Hematopoietic multipotent progenitor cell treated with erythropoietin and hydrocortisone succinate and interleukin-3 and kit ligand, for 17 days (in vitro differentiated cells): ENCODE data around the gene WAS.
A peak's percentile ranks its signal among the peaks of the same experiment; 100 is the strongest.
"Not testable (repeated sequence)": the region's sequence is repeated elsewhere in the genome, so short reads cannot be mapped to it uniquely, and the experiment has no call there.

Experiments
- DNase-seq: peaks from one replicate; pipeline ENCODE4 v3.0.0-alpha.2; 2015; ENCODE audit warnings: low spot score

WAS gene

DNA sequence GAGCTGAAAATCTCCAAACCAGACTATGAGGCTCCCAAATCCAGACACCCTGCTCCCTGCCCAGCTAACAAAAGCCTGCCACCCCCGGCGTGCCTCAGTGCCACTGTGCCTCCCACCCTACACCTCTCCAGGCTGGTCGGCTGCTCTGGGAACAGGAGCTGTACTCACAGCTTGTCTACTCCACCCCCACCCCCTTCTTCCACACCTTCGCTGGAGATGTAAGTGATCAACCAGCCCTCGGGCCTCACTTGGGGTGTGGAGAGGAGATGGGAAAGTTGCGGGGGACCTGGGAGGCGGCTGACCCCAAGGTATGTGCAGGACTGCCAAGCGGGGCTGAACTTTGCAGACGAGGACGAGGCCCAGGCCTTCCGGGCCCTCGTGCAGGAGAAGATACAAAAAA is 1.8 kb downstream of the WAS start:
- DNase-seq, result no peak

DNA sequence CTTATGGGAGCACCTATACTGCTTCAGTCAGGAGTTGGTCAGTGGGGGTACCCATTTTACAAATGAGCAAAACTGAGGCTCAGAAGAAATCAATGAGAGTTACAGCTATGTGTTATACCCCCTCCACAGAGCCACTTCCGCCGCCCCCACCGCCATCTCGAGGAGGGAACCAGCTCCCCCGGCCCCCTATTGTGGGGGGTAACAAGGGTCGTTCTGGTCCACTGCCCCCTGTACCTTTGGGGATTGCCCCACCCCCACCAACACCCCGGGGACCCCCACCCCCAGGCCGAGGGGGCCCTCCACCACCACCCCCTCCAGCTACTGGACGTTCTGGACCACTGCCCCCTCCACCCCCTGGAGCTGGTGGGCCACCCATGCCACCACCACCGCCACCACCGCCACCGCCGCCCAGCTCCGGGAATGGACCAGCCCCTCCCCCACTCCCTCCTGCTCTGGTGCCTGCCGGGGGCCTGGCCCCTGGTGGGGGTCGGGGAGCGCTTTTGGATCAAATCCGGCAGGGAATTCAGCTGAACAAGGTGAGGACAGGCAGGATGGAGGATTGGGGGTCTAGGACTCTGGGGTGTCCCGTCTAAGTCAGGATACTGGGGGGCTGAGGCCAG is 5.0 kb downstream of the WAS start:
- DNase-seq, result no peak

DNA sequence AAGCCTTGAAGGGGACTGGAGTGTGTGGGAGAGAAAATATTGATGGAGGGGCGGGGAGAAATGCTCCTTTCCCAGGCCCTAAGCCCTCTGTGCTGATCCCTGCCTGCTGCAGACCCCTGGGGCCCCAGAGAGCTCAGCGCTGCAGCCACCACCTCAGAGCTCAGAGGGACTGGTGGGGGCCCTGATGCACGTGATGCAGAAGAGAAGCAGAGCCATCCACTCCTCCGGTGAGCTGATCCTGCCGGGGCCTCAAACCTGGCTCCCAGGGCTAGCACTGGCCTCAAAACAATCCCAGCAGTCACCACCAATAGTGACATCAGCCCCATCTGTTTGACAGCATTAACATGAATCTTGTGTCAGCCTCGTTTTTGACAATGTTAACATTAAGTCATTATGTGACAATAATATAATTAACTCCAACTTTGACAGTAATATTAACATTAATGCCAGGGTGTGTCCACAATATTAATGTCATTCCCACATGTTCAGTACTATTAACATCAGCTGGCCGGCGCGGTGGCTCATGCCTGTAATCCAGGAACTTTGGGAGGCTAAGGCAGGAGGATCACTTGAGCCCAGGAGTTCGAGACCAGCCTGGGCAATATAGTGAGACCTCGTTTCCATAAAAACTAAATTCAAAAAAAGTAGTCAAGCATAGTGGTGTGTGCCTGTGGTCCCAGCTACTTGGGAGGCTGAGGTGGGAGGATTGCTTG is 5.8 kb downstream of the WAS start:
- no peak for DNase-seq

DNA sequence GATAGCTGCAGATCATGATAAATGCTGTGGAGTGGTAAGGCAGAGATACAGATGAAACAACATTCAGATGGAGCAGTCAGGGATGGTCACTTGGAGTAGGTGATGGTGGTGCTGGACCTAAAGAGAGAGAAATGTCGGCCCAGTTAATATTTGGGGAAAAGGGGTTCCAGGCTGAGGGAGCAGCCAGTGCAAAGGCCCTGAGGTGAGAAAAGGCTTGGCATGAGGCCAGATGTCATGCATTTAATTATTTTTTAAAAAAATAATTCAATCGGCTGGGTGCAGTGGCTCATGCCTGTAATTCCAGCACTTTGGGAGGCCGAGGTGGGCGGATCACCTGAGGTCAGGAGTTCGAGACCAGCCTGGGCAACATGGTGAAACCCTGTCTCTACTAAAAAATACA is 8.1 kb downstream of the WAS start:
- DNase-seq, result not testable (repeated sequence)

DNA sequence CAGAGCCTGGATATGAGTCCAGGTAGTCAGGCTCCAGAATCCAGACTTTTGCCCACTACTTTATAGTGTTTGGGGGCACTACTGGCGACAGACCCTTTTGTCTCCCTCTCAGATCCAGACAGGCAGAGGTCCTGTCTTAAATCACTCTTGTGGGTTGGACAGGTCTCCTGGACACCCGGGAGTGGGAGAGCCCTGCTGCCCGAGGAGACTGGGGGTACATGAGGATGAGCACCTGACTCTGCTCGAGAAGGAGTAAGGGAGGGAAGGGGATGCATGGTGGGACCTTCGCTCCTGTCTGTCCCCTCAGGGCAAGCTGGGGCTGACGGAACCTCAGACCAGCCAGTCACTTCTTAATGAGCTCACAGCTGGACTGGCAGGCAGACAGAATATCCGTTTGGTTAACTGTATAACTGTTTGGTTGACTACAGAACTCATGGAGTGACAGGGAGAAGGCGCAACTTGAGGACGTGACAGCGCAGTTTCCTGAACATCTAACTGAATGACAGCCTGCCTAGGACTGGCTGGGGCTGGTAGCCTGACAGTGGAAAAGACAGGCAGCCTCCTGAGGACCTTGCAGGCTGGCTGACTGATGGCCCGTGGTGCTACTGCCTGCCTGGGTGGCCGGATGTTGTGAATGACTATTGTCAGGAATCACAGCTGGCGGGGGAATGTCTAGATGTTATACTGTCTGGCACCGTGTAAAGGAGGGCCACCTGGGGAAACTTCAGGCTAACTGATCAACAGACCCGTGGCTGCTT is 11.4 kb downstream of the WAS start:
- DNase-seq, result no peak

DNA sequence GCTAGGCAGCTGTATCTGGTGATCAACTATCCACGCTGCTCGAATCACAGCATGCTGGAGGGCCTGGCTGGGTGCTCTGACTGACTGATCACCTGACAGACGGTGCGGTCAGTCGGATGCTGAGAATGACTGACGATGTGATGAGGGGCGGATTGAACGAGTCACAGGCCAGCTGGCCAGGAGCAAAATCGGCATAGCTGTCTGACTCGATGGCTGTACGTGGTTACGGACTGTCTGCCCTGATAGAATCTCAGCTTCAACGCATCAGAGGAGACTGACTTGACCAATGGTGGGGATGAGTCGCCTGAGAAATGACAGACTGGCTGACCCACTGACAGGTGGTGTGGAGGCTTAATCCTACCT is 11.9 kb downstream of the WAS start:
- no peak for DNase-seq

DNA sequence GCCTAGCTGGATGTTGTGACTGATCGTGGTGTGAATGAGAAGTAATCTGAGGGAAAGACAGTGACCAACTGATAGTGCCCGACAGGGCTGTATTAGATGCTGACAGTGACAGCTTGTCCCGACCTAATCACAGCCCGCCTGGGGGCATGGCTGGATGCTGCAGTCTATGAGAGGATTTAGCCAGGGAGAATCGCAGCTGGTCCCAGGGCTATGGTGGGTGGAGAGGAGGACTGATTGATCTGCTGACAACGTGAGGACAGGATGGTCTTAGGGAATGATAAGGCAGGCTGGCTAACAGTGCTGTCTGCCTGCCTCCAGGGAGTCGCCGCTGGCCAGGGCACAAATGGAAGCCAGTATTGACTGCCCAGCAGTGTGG is 12.3 kb downstream of the WAS start:
- no peak for DNase-seq

DNA sequence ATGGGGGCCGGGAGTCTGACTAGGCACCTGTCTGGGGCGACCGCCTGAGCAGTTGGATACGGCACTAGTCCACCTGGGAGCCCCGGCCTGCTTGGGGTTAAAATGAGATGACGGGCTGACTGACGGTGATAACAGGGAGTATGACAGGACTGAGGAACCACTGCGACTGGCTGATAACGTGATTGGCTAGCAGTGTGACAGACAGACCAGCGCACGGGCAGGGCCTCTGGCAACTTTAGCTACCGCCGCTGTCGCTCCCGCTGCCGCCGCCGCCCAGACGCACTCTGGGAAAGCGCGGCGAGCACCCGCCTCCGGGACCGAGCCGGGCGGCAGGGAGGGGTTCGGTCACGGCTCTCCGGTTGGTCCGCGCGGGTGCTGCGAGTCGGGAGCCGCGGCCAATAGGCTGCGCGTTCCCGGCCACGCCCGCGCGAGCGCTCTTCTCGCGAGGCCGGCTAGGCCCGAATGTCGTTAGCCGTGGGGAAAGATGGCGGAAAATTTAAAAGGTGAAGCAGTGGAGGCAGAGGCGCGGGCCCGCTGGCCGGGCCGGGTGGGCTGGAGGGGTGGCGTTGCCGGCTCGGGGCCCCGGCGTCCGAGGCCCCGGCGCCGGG is 12.8 kb downstream of the WAS start, which contains the start of gene SUV39H1:
TSS of gene SUV39H1 (plus strand) at position 434 of the 608 bp plus-strand sequence. CDS start at position 485, 51 bp downstream.
- peak; percentile 89 for DNase-seq

DNA sequence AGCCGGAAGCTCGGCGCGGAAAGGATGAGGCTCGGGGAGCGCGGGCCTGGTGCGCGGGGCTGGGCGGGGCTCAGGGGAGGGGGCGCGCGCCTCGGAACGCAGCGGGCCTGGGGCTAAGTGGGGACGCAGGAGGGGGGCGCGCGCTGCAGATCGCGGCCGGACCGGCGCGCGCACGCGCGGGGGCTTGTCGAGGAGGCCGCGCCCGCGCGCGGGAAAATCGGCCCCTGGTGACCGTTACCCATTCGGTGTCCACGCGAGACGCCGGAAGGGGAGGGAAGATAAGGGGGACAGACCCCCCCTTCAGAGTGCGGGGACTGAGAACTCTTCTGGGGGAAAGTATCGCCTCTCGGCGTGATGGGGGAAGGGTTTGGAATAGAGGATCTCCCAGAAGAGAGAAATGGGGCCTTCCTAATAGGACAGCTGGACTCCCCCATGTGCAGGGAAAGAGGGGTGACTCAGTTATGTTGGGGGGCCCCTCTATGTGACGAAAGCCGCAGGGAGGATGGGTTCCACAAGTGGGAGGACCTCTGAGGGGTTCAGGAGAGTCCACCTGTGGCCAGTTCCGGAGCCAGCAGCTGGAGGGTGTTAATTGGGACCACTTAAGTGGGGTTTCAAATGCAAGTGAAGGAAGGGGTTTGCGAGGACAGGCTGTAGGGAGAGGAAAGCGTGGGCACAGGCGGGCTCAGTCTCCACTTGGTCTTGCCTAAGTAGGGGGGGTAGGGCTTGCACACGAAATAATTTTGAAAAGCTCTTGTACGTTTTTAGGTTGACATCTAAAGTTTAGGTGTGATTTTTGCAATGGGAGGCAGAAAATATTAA is 13.5 kb downstream of the WAS start:
- DNase-seq, result peak; percentile 39

DNA sequence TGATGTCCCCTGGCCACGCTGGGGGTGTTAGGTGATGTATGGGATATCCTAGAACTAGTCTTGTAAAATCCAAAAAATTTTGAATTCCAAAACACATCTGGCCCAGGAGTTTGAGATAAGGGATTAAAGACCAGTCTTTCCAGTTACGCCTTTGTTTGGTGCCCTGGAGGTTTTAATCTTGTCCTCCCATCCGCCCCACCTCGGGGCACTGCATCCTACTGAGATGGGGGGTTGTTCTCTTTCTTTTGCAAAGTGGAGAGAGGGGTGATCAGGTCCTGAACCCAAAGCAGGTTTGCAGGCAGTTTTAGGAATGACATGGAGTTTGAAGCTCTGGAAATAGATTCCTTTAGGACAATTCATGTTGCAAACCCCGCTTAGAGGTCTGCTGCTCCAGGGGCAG is 14.7 kb downstream of the WAS start:
- DNase-seq, result no peak

DNA sequence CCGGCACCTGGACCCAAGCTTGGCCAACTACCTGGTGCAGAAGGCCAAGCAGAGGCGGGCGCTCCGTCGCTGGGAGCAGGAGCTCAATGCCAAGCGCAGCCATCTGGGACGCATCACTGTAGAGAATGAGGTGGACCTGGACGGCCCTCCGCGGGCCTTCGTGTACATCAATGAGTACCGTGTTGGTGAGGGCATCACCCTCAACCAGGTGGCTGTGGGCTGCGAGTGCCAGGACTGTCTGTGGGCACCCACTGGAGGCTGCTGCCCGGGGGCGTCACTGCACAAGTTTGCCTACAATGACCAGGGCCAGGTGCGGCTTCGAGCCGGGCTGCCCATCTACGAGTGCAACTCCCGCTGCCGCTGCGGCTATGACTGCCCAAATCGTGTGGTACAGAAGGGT is 16.6 kb downstream of the WAS start:
- DNase-seq, result no peak

DNA sequence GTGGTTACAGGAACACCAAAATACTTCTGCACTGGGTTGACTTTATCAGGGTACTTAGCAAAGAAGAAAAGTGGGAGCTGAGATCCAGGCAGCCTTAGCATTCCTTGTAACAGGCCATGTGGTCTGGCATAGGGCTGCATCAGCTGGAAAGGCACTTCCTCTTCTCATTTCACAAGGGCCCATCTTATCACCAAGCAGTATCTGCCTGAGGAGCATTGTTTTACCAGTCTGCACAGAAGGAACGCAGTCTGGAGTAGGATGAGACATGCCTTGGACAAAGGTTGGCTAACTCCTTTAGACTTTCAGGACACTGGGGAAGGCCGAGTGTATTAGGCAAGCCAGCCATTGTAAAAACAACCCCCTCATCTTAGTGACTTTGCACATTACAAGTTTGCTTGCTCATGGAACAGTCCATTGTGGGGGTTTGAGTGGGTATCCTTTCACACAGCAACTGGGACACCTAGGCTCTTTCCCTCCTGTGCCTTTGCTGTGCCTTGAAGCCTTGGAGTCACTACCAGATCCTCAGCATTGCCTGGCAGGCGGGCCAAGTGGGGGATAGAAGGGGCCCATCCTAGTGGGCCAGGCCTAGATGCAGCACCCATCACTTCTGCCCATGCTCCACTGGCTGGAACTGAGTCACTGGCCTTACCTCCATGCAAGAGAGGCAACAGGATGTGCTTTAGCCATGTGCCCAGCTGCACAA is 17.5 kb downstream of the WAS start:
- no peak for DNase-seq

DNA sequence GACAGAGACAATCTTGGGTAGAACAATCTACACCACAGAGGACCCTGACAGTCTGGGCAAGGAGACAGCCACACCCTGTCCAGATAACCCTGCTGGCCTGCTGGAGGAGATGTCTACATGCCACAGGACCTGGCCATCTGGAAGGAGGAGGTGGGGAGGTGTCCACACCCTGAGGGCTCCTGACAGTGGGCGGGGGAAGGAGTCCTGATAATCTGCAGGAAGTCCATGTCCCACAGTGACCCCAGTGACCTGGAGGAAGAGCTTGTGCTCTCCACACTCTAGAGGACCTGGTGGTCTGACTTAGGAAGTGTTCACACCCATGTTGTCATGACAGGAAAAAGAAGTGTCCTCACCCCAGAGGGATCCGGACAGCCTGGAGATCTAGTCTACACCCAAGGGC is 18.4 kb downstream of the WAS start:
- peak; percentile 56 for DNase-seq

DNA sequence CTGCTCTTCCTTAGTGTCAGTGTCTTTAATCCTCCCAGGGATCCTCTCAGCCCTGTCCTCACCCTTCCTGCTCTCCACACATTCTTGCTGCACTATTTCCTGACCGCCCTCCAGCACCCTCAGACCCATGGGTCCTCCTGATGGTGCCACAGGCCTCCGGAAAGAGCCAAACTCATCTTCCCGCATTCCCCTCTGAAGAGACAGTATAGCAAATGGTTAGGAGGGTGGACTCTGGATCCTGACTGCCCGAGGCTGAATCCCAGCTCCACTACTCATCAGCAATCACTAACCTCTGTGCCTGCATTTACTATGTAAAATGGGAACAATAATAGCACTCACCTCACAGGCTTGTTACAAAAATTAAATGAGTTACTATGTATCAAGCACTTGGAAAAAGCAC is 19.1 kb downstream of the WAS start:
- DNase-seq, result no peak

DNA sequence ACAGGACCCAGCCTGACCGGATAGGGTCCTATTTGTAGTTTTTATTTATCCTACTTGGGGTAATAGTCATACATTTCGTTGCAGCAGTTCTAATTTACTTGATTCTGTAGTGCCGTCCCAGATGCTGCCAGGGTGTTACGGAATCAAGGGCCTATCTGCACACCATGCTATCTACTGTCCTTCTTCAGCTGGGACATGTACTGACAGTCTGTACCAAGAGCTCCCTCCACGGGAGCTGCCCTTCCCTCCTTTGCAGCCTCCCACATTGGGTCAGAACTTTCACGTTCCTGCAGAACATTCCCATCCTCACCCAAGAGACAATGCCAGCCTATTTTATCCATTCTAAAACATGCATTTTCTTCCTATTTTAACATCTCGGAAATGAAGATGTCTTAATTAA is 19.6 kb downstream of the WAS start:
- no peak for DNase-seq

DNA sequence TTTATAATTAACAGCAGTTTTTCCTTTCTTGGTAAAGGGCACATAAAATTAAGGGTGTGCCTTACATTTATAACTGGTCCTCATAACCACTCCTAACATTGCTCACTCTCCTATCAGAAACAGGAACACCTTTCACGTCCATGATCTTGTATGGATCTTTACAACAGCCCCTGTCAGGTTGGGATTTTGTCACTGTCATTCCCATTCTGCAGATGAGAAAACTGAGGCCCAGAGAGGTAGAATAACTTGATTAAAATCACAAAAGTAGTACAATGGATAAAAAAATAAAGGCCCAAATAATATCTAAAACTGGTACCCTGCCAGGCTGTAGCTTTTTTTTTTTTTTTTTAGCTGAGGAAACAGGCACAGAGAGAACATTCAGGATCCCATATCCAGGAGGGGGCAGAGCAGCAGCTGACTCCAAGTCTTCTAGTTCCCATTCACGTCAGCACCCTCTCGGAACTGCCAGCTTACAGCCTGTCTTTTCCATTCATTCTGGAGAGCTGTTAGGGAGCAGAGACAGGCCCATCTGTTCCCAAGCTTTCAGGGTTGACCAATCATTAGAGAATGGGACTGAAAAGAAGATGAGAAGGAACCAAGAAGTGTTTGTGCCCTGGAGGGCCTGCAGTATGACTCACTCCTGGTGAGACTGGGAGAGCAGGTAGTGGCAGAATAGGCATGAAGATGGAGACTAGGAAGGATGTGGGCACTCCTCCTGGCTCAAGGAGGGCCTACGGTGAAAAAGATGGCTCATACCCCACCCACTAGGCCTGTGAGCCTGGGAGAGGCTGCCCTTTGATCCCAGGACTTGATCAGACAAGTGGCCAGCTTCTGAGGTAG is 20.3 kb downstream of the WAS start:
- DNase-seq, result no peak

DNA sequence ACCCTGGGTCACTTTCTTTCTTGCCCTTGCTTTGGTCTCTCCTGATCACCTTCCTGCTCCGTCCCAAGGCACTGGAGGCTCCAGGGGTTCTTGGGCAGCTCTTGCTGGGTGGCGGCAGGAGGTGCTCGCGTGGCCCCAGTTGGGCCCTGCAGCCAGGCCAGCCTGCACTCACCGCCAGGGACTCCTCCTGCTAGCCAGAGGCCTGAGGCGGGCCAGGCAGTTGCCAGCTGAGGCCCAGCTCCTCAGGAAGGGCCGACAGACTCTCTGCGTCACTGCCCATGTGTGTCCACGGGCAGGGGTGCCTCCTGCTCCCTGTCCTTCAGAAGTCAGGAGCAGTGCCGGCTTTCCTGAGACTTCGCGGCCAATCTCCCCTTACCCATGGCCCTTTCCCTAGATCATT is 22.3 kb downstream of the WAS start:
- DNase-seq, result no peak

DNA sequence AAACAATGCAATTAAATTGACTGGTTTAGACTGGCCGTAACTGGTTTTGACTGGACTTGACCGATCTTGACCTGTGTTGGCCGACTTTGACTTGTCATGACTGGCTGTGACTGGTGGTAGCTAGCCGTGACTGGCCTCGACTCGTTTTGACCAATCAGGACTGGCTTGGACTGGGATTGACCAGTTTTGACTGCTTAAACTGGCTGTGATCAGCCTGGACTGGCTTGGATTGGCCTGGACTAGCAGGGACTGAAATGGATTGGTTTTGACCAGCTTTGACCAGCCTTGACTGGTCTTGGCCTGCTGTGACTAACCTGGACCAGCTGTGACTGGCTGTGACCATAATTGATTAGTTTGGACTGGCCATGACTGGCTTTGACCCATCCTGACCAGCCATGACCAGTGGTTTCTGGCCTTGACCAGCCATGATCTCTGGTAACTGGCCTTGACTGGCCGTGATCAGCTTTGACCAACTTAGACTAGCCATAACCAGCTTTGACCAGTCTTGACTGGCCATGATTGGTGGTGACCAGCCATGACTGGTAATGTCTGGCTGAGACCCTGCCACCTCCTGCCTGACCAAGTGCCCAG is 26.0 kb downstream of the WAS start:
- no peak for DNase-seq

DNA sequence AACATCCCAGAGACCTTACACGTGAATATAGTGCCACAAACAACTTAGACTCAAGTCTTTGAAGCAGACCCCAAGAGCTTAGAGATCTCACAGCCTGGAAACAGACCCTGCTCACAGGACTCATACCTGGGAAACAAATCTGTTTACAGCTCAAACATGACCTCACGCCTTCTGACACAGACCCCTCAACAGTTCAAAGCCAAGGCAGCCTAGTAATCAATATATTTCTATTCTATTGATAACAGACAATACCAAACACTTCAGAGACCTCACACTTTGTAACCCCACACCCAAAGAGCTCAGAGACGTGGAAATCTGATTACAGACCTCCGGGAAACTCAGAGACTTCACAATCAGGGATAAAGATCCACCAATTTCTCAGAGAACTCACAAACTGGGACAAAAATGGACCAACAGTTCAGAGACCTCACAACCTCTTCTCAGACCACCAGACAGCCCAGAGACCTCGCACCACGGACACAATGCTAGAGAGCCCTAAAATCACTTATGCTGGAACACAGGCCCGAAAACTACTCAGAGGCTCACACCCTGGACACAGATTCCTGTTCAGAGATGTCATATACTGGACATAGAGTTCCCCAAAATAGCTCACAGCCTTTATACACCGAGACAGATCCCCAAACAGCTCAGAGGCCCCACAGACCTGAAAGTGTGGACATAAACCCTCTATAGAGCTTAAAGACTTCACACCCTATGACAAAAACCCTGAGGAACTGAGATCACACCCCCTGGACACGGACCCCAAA is 27.7 kb downstream of the WAS start:
- DNase-seq, result no peak
